Measurements from ENCODE around the gene PIK3AP1. TPM values are rescaled to one million over a fixed set of nuclear protein-coding genes. Genes with fewer than 3 reads are reported as not detected.

PIK3AP1 gene
- total and polyA plus RNA-seq, 4 donors, result 27.3 to 137 (median 50.9) TPM

DNA sequence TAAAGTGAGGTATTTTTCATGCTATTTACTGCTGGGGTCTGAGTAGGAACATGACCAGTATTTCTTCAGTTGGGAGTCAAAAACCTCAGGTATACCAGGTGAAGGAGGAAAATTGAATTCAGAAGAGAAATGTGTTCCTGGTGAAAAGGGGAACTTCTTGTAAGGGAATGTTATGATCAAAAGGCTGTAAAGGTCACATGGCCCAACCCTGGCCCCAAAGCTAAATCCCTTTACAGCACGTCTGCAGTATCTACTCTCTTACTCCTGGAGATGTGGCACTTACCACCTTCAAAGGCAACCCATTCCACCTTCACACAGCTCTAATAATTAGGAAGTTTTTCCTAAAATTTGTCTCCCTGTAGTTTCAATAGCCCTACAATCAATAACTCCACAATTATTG, 15.2 kb downstream of the PIK3AP1 start:
- H3K27ac ChIP-seq (ENCODE audit: low read depth in 1 of 2, low read length in 2 of 2), result peak overlapping the region; percentile 2 to 16
- WGBS, result 85% methylated on average over 1 of the region's 1 CpG
- no peak overlapping the region for H3K4me3 ChIP-seq (ENCODE audit: low read depth in 1 of 3, low read length in 3 of 3)
- TF ChIP-seq, protein P1, sequence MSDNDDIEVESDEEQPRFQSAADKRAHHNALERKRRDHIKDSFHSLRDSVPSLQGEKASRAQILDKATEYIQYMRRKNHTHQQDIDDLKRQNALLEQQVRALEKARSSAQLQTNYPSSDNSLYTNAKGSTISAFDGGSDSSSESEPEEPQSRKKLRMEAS (IDR thresholded peaks at IDR 0.05), result no peak
- TF ChIP-seq, protein P2, sequence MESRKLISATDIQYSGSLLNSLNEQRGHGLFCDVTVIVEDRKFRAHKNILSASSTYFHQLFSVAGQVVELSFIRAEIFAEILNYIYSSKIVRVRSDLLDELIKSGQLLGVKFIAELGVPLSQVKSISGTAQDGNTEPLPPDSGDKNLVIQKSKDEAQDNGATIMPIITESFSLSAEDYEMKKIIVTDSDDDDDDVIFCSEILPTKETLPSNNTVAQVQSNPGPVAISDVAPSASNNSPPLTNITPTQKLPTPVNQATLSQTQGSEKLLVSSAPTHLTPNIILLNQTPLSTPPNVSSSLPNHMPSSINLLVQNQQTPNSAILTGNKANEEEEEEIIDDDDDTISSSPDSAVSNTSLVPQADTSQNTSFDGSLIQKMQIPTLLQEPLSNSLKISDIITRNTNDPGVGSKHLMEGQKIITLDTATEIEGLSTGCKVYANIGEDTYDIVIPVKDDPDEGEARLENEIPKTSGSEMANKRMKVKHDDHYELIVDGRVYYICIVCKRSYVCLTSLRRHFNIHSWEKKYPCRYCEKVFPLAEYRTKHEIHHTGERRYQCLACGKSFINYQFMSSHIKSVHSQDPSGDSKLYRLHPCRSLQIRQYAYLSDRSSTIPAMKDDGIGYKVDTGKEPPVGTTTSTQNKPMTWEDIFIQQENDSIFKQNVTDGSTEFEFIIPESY (IDR thresholded peaks at IDR 0.05), result no peak
- TF ChIP-seq, protein P3, sequence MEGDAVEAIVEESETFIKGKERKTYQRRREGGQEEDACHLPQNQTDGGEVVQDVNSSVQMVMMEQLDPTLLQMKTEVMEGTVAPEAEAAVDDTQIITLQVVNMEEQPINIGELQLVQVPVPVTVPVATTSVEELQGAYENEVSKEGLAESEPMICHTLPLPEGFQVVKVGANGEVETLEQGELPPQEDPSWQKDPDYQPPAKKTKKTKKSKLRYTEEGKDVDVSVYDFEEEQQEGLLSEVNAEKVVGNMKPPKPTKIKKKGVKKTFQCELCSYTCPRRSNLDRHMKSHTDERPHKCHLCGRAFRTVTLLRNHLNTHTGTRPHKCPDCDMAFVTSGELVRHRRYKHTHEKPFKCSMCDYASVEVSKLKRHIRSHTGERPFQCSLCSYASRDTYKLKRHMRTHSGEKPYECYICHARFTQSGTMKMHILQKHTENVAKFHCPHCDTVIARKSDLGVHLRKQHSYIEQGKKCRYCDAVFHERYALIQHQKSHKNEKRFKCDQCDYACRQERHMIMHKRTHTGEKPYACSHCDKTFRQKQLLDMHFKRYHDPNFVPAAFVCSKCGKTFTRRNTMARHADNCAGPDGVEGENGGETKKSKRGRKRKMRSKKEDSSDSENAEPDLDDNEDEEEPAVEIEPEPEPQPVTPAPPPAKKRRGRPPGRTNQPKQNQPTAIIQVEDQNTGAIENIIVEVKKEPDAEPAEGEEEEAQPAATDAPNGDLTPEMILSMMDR (IDR thresholded peaks at IDR 0.05; ENCODE audit: low read depth, low read length, missing input control), result no peak
- no peak for TF ChIP-seq GABPA (IDR thresholded peaks at IDR 0.05 in 1 of 2, conservative IDR thresholded peaks at IDR 0.05 in 1 of 2)
- no peak for TF ChIP-seq HNF4A (conservative IDR thresholded peaks at IDR 0.05)
- TF ChIP-seq NR2F2 (IDR thresholded peaks at IDR 0.05), result no peak
- DNase-seq (ENCODE audit: low spot score), result no peak
- H3K36me3 ChIP-seq (ENCODE audit: control insufficient read depth in 4 of 4, insufficient read depth in 3 of 4, low read depth in 1 of 4, low read length in 3 of 4), result peaks cover 11 to 30% (median 21%) of the 10 kb centered on the region in 4 donors
- no peaks in the 10 kb centered on the region for H3K27me3 ChIP-seq (ENCODE audit: control insufficient read depth in 4 of 4, insufficient read depth in 4 of 4, low read length in 3 of 4)
- H3K9ac ChIP-seq (ENCODE audit: low read depth in 1 of 2, low read length in 2 of 2), result no peak overlapping the region
- no peaks in the 10 kb centered on the region for H3K9me3 ChIP-seq (ENCODE audit: control insufficient read depth in 4 of 4, low read length in 3 of 4)
- H3K4me1 ChIP-seq (ENCODE audit: control insufficient read depth in 4 of 4, insufficient read depth in 4 of 4, low read length in 3 of 4), result peaks cover 0 to 7% (median 6%) of the 10 kb centered on the region in 4 donors

DNA sequence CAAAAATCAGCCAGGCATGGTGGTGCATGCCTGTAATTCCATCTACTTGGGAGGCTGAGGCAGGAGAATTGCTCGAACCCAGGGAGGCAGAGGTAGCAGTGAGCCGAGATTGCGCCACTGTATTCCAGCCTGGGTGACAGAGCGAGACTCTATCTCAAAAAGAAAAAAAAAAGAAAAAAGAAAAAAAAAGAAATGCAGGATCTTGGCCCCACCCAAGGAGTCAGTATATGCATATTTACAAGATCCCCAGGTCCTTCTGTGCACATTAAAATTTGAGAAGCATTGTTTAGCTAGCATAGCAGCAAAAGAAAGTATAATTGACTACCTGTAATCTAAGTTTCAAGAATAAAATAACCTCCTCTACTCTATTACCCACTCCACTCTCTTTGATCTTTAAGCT, 15.8 kb downstream of the PIK3AP1 start:
- H3K4me1 ChIP-seq (ENCODE audit: control insufficient read depth in 4 of 4, insufficient read depth in 4 of 4, low read length in 3 of 4), result peaks cover 0 to 7% (median 6%) of the 10 kb centered on the region in 4 donors
- no peak overlapping the region for H3K4me3 ChIP-seq (ENCODE audit: low read depth in 1 of 3, low read length in 3 of 3)
- 94% methylated on average over 4 of the region's 4 CpGs for WGBS
- DNase-seq (ENCODE audit: low spot score), result no peak
- TF ChIP-seq, protein P3 (IDR thresholded peaks at IDR 0.05; ENCODE audit: low read depth, low read length, missing input control), result no peak
- TF ChIP-seq TAF1 (conservative IDR thresholded peaks at IDR 0.05) (no peak), JUND (IDR thresholded peaks at IDR 0.05) (no peak), HNF4A (conservative IDR thresholded peaks at IDR 0.05) (no peak), RAD21 (IDR thresholded peaks at IDR 0.05) (no peak), HNF4G (IDR thresholded peaks at IDR 0.05) (no peak), FOXA2 (IDR thresholded peaks at IDR 0.05) (no peak), YY1 (IDR thresholded peaks at IDR 0.05) (no peak)
- TF ChIP-seq, protein P4, sequence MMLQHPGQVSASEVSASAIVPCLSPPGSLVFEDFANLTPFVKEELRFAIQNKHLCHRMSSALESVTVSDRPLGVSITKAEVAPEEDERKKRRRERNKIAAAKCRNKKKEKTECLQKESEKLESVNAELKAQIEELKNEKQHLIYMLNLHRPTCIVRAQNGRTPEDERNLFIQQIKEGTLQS (IDR thresholded peaks at IDR 0.05), result no peak
- TF ChIP-seq, protein P2 (IDR thresholded peaks at IDR 0.05), result no peak
- TF ChIP-seq, protein P1 (IDR thresholded peaks at IDR 0.05), result no peak
- H3K27ac ChIP-seq (ENCODE audit: low read depth in 1 of 2, low read length in 2 of 2), result no peak overlapping the region
- H3K36me3 ChIP-seq (ENCODE audit: control insufficient read depth in 4 of 4, insufficient read depth in 3 of 4, low read depth in 1 of 4, low read length in 3 of 4), result peaks cover 10 to 31% (median 18%) of the 10 kb centered on the region in 4 donors
- H3K27me3 ChIP-seq (ENCODE audit: control insufficient read depth in 4 of 4, insufficient read depth in 4 of 4, low read length in 3 of 4), result no peaks in the 10 kb centered on the region
- no peak overlapping the region for H3K9ac ChIP-seq (ENCODE audit: low read depth in 1 of 2, low read length in 2 of 2)
- H3K9me3 ChIP-seq (ENCODE audit: control insufficient read depth in 4 of 4, low read length in 3 of 4), result no peaks in the 10 kb centered on the region
